ENCODE data around the gene GABRR2.
"Not testable (repeated sequence)": the region's sequence is repeated elsewhere in the genome, so short reads cannot be mapped to it uniquely, and the experiment has no call there.

Gene GABRR2

DNA sequence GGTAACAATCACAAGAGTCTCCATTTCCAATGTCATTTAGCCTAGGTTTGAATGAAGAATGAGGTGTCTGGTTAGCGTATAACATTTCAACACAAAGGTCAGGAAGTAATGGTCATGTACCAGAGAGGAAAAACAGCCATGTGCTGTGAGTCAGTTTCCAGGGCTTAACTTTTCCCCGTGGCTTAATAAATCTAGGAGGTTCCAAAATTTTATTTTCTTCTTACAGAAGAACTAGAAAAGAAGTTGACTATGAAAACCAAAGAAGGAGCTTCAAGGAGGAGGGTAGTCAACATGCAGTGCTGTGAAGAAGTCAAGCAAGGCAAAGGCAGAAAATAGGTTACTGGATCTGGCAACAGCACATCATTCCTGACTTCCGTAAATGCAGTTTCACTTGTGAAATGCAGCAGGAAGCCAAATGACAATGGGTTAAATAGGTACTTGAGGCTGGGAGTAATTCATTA lies 8.4 kb upstream of the GABRR2 start:
- no peak for ATAC-seq

DNA sequence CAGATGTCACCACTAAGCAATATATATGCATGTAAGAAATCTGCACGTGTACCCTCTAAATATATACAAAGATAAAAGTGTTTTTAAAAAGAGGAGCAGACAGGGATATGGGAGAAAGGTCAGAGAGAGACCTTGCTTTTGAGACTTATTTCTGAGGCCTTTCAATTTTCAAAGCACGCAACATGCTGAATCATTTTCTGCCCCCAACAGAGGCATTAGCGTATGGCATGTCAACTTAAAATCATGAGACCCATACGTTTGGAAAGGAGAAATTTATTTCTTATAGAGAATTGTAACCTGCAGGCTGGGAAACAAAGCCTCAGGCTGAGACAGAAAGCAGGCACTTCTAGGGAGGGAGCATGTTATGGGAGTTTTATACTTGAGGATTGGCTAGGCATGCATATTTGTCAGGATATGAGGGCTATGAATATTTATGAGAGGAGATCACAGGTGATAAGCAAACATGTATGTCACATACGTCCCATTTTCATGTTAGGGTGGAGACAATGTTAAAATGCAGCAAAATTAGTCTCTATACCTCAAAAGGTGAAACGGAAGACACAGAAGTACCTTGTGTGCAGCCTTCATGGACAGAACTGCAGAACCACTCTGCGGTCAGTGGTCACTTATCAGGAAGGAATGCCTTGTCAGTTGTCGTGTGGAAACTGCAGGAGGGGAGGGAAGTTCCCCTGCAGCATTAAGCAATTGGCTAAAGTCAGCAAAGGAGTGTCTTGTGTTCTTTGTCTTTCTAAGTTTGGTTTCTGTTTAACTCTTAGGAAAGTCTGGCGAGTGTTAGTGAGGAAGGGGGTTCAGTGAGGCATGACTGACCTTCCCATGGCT lies 6.3 kb upstream of the GABRR2 start:
- no peak for ATAC-seq
- no peak for DNase-seq

More for the DNA sequence above, 8.4 kb upstream of the GABRR2 start:
- DNase-seq, result no peak

DNA sequence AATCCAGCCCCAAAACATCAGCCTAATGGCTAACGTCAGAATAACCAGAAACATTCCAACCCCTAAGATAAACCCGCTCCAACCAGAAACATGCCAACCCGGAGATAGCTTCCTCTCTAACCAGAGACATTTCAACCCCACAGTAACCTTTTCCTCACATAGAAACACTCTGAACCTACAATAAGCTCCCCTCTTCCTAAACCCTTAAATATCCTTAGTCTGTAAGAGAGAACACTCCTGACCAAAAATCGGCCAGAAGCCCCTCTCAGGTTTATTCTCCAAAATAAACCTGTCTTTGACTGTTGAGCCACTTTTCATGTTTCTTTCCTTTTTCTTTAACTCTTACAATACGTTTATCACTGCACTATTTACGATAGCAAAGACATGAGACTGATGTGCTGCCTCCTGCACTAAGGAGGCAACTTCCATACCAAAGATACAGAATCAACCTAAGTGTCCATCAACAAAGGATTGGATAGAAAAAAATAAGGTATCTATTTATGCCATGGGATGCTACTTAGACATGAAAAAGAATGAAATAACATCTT lies 5.0 kb upstream of the GABRR2 start:
- no peak for DNase-seq
- no peak for ATAC-seq

DNA sequence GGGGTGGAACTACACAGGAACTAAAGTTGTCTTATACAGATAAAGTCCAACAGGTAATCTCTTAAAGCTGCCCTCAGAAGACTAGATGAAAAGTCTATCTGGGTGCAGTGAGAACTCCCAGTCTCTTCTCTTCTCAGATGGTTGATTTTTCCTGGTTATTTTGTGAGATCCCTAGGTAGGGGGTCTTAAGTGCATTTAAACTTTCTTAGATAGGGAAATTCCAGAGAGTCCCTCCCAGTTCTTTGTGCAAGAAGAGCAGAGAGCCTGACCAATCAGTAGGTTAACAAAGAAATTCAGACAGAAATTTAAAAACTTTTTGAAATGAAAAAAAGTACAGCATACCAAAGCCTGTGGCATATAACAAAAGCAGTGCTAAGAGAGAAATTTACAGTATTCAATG lies 2.0 kb upstream of the GABRR2 start:
- no peak for ATAC-seq
- DNase-seq, result no peak

DNA sequence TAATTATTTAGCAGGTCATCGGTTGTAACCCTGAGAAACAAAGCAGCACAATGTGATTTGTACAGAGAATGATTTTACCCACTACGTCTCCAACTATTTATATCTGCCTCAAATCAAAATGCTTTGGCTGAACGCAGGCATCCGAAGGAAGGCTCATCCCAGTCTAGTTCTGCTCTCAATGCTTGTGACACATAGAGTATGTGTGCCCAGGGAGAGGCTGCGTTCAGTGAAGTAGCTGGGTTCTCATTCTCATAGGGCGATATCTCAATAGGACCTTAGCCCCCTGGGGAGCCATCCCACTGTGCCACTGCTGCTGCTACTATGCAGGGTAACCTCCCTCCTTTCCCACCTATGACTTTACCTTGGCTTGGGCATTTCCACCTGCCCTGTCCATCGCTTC lies 407 bp downstream of the GABRR2 start:
- ATAC-seq, result no peak
- no peak for DNase-seq

DNA sequence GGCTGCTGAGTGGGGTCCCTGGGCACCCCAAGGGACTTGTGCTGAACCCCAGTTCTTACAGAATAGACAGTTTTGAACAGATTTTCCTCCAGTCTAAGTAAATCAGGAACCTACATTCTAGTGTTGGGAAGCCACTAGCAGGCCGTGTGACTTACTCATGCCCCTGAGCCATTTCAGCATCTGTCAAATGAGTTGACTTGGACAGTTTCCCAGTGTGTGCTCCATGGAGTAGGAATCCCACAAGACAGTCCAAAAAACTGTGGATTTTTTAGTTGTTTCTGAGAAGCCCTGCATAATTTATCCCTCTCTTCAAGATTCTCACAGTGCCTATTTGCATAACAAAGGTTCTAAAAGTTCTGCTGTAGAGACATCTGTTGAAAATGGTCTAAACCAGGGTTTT lies 2.1 kb downstream of the GABRR2 start:
- DNase-seq, result no peak

DNA sequence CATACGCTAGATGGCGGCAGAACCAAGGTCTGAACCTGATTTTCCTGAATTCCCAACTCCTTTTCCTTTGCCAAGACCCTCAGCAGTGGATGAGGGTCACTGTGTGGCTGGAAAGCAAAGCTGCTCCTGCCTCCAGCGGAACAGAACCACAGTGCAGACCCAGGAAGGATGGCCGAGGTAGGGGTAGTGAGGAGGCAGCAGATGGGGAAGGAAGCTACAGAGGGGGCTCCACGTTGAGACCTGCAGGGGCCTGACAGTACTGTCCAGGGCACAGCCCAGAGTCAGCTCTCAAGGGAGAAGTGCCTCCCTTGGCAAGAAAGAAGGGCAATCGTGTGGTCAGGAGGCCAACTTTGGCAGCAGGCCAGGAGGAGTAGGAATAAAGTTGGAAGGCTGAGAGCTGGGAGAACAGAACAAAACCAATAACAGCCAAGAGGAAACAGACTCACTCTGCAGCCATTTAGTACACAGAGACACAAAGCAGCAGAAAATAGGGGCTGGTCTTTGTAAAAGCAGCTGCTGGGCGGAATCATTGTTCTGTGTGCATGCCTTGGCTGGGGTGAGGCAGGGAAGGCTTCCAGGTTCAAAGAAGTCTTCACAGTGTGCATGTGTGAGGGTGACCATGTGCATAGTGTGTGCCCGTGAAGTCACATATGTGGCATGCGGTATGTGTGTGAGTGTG lies 3.1 kb downstream of the GABRR2 start:
- no peak for ATAC-seq
- DNase-seq, result no peak

More for the DNA sequence above, 2.1 kb downstream of the GABRR2 start:
- ATAC-seq, result no peak

DNA sequence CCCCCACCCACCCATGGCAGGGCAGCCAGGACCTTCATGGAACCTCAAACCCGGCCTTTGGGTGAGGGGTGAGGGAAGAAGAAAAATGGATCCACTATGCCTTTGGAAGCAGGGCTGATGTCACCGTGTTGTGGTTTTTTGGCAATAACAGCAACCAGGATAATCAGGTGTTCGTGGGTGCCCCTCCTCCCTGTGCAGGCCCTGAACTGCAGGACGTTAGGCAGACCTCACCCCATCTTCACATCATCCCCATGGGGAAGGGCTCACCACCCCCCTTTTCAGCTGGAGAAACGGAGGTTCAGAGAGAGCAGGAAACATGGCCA lies 3.6 kb downstream of the GABRR2 start:
- no peak for ATAC-seq
- DNase-seq, result no peak

DNA sequence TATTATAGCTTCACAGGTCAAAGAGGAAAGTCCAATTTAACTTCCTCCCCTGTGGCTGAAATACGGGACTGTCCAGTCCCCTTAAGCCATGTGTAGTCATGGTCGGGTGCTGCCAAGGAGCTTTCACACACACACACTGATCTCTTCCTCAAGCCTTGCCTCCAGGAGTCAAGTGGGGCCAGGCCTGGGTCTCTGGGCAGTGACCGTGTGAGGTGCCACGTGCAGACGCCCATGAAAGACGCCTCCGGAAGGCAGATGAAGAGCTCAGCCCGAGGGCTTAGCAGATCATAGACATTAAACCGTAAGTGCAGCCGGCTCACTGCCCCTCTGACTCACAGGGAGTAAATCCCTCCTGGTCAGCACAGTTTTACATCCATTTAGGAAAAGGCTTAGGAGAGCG lies 4.2 kb downstream of the GABRR2 start:
- ATAC-seq, result no peak
- DNase-seq, result no peak

DNA sequence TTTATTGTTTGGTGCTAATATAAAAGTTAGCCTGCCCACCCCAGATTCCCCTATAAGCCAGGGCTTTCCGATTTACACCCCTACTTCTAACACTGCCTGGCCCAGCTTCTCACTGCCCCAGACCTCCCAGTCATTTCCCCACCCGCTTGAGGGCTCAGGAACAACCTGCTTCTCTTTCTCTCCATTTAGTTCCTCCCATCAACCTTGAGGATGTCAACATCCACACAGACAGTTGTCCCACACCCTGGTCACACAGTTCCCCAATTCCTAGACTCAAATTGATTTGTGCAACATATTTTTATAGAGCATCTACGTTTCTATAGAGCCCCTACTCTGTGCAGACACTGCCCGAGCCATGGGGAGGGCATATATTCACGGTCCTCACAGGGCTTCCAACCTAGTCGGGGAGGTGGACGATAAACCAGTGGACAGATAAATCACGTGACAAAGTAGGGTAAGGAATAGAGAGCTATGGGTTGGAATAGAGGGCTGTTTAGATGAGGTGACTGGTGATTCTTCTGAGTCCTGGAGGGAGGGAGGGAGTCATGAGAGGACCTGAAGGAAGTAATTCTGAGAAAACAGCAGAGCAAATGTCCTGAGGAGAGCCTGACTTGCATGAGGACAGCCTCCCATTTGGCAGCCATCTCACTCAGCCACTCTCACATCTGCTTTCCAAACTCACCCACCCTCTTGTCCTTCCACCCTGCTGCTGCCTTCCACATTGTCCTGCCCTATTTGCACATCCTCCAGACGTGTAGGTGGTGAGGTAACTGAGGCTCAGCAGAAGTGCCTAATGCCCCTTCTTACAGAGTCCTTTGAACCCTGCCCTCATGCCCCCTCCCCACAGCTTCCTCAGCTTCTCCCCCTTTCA lies 6.3 kb downstream of the GABRR2 start:
- no peak for ATAC-seq
- DNase-seq, result no peak

DNA sequence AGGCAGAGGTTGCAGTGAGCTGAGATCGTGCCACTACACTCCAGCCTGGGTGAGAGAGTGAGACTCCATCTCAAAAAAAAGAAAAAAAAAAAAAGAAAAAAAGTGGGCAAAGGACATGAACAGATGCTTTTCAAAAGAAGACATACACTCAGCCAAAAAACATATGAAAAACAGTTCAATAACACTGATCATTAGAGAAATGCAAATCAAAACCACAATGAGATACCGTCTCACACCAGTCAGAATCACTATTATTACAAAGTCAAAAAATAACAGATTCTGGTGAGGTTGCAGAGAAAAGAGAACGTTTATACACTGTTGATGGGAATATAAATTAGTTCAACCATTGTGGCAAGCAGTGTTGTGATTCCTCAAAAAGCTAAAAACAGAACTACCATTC lies 10.6 kb downstream of the GABRR2 start:
- not testable (repeated sequence) for ATAC-seq

DNA sequence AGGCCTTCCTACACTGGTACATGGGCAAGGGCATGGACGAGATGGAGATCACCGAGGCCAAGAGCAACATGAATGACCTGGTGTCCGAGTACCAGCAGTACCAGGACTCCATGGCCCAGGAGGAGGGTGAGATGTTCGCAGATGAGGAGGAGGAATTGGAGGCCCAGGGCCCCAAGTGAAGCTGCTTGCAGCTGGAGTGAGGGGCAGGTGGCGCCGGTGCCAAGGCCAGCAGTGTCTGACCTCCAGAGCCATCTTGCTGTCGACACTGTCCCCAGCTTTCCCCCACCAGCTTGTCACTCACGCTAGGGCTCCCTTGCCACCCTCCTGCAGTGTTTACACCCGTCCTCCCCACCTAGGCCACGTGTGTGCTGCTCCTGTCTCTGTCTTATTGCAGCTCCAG lies 12.2 kb downstream of the GABRR2 start:
- DNase-seq (no peak), ATAC-seq (no peak)

More for the DNA sequence above, 10.6 kb downstream of the GABRR2 start:
- DNase-seq, result not testable (repeated sequence)

DNA sequence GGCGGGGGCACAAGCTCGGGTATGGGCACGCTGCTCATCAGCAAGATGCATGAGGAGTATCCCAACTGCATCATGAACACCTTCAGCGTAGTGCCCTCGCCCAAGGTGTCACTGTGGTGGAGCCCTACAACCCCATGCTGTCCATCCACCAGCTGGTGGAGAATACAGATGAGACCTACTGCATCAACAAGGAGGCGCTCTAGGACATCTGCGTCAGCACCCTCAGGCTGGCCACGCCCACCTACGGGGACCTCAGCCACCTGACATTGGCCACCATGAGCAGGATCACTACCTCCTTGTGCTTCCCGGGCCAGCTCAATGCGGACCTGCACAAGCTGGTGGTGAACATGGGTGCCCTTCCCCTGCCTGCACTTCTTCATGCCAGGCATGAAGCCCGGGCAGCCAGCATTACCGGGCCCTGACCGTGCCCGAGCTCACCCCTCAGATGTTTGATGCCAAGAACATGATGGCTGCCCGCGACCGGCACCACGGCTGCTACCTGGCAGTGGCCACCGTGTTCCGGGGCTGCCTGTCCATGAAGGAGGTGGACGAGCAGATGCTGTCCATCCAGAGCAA lies 12.8 kb downstream of the GABRR2 start:
- no peak for DNase-seq
- ATAC-seq, result no peak

DNA sequence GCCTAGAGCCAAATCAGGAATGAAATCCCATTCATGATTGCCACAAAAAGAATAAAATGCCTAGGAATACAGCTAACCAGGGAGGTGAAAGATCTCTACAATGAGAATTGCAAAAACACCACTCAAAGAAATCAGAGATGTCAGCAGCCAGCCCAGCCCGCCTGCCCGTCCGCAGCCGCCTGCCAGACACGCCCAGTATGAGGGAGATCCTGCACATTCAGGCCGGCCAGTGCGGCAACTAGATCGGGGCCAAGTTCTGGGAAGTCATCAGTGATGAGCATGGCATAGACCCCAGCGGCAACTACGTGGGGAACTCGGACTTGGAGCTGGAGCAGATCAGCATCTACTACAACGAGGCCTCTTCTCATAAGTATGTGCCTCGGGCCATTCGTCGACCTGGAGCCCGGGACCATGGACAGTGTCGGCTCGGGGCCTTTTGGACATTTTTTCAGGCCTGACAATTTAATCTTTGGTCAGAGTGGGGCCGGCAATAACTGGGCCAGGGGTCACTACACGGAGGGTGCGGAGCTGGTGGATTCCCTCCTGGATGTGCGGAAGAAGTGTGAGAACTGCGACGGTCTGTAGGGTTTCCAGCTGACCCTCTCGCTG lies 13.4 kb downstream of the GABRR2 start:
- DNase-seq, result no peak
- ATAC-seq, result no peak

DNA sequence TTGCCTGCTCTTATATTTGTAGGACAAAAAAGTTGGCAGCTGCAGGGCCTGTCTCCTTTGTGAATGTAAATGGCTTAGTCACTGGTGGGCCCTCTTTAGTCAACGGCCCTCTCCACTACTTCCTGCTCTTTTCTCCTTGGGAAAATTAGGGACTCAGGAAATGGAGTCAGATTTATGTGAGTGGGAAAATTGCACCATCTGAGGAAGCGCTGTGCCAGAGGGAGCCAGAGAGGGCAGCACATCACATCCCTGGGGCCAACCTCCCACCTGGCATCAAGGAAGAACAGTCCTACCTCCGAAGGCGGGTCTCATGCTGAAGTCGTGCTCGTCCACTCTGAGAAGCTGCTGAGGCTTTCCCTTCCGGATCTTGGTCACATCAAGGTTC lies 15.6 kb downstream of the GABRR2 start:
- no peak for ATAC-seq
- DNase-seq, result no peak

DNA sequence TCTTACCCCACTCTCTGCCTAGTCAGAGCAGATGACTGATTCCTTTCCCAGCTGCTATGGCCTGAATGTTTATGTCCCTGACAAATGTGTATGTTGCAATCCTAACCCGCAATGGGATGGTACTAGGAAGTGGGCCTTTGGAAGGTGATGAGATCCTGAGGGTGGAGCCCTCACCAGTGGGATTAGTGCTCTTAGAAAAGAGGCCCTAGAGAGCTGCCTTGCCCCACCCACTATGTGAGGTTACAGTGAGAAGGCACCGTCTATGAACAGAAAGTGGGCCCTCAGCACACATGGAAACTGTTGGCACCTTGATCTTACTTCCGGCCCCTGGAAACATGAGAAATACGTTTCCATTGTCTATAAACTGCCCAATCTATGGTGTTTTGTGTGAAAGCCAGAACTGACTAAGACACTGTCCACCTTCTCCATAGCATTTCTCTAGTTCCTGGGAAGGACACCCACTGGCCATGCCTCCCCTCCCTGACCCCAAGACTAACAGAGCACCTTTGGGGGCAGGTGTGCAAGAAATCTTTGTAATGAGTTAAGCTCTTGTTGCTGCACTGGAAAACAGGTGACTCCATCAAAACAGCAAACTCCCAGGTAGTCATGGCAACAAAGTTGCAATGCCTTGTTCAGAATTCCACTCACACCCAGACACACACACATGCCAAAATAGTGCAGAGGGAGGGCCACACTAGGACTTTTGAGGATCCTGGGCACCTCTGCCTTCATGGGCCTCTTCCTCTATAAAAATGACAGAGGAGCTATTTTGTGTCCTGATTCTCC lies 16.2 kb downstream of the GABRR2 start:
- ATAC-seq (peak; percentile 56), DNase-seq (peak; percentile 21)

DNA sequence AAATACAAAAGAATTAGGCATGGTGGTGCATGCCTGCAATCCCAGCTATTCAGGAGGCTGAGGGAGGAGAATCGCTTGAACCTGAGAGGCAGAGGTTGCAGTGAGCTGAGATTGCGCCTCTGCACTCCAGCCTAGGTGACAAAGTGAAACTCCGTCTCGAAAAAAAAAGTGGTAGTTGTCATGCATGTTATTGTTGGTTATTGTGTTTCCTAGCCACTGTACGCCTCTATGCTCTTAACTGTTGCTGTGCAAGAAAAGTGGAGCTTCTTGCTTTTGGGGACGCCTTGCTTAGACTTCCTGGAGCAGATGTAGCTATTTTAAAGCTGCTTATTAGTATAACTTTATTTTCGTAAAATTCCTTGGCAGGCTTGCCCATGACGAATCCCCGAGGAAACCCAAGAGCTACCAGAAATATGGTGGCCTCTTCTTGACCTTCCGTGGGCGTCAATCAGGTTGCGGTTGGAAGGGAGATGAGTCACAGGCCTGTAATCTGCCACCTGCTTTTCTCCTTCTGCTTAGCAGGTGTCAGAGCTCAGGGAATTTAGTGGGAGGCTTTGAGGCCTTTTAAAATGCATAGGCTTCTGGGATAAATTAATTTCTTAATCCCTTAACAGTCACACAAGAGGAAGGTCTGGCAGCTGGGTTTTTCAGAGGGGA lies 17.3 kb downstream of the GABRR2 start:
- ATAC-seq (peak; percentile 85), DNase-seq (peak; percentile 66)

DNA sequence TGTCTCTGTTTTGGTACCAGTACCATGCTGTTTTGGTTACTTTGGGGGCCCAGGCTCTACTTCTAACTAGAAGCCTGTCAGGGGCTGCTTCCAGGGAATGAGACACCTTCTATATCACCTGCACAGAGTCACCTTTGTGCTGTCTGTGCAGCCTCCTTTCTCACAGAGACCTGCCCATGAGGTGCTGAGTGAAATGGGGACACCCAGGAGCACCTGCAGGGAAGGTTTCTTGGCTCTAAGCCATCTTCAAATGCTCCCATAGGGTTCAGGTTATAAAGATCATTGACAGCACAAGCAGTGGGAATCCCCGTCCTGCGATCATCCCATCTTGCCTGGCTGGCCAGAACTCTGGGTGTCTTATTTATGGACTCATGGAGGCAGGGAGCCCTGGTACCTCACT lies 19.1 kb downstream of the GABRR2 start:
- no peak for DNase-seq
- no peak for ATAC-seq

DNA sequence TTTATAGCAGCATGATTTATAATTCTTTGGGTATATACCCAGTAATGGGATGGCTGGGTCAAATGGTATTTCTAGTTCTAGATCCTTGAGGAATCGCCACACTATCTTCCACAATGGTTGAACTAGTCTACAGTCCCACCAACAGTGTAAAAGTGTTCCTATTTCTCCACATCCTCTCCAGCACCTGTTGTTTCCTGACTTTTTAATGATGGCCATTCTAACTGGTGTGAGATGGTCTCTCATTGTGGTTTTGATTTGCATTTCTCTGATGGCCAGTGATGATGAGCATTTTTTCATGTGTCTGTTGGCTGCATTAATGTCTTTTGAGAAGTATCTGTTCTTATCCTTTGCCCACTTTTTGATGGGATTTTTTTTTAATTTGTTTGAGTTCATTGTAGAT lies 20.0 kb downstream of the GABRR2 start:
- not testable (repeated sequence) for DNase-seq, ATAC-seq

DNA sequence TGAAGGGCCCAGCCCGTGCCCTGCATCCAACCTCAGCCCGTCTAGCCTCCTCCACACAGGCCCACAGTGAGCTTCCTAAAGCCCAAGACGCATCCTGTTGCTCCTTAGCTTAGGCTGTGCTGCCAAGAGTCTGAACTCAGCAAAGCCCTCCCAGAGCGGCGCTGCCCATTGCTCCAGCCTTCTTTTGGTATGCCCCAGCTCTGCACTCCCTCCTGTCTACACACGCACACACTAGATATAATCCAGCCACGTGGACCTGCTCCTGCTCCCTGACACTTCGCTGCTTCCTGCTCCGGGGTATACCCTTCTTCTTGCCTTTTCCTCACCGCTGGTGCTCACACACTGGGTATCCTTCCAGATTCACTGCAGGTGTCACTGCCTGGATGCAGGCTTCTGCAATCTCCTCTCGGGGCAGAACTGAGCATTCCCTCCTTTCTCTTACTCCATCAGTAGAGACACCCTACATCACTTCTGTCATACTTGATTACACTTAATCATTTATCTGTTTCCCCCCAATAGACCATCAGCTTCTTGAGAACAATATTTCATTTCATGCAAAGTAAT lies 23.8 kb downstream of the GABRR2 start:
- ATAC-seq, result no peak
- no peak for DNase-seq

Measured in stimulated activated naive CD8-positive, alpha-beta T cell treated with anti-CD3 and anti-CD28 coated beads, Interleukin-15, Interleukin-2, amounts not matched to agents 100 U/mL and 50 U/mL, for 24 hours (primary cell).